ENCODE data around the gene TYMP. TPM values are rescaled to one million over a fixed set of nuclear protein-coding genes. Genes with fewer than 3 reads are reported as not detected.

The TYMP gene
- total RNA-seq, 3 donors from 2014 or later (not counting 1 experiment from before 2014, with no cell fraction given): 17.7 to 44.6 (median 32.4) TPM

- no peak for ATAC-seq
- Mint-ChIP-seq H3K36me3 (no peaks in the 10 kb centered on the region), H3K27ac (peak overlapping the region; percentile 84 to 91), H3K9me3 (no peaks in the 10 kb centered on the region), H3K4me1 (peaks cover 34 to 50% of the 10 kb centered on the region in 2 donors), H3K27me3 (ENCODE audit: low read depth in 2 of 2) (peaks cover 0 to 13% of the 10 kb centered on the region in 2 donors), H3K4me3 (peak overlapping the region; percentile 83)
- Histone ChIP-seq H3K4me1 (ENCODE audit: control insufficient read depth, insufficient read depth, low read length) (peaks cover 69% of the 10 kb centered on the region), H3K36me3 (ENCODE audit: control insufficient read depth, insufficient read depth, low read length) (no peaks in the 10 kb centered on the region), H3K4me3 (ENCODE audit: low read length) (peak overlapping the region; percentile 51), H3K9me3 (ENCODE audit: control insufficient read depth, insufficient read depth, low read length) (no peaks in the 10 kb centered on the region), H3K27me3 (ENCODE audit: control insufficient read depth, insufficient read depth, low read length) (no peaks in the 10 kb centered on the region), H3K27ac (ENCODE audit: low read length) (peak overlapping the region; percentile 82)
- intact Hi-C loops (cut with micrococcal nuclease): loop anchor here (5.0 kb wide), 1 partner anchor 33 kb away; the partner anchor contains the start of gene SYCE3
- WGBS (ENCODE audit: insufficient coverage): 75% methylated on average over 15 of the region's 15 CpGs
- no peak for TF ChIP-seq CTCF (IDR thresholded peaks at IDR 0.05)
- no peak for DNase-seq
Observed at GRCh38 chr22:50528682-50529415, 963 bp downstream of the TYMP start.

GRCh38 chr22:50527921-50528681 lies 1.7 kb downstream of the TYMP start:
- Mint-ChIP-seq H3K4me1 (peaks cover 32 to 47% of the 10 kb centered on the region in 2 donors), H3K4me3 (peak overlapping the region; percentile 83), H3K36me3 (no peaks in the 10 kb centered on the region), H3K27ac (peak overlapping the region; percentile 84 to 91), H3K9me3 (no peaks in the 10 kb centered on the region), H3K27me3 (ENCODE audit: low read depth in 2 of 2) (peaks cover 0 to 11% of the 10 kb centered on the region in 2 donors)
- Histone ChIP-seq H3K27me3 (ENCODE audit: control insufficient read depth, insufficient read depth, low read length) (no peaks in the 10 kb centered on the region), H3K4me3 (ENCODE audit: low read length) (no peak overlapping the region), H3K4me1 (ENCODE audit: control insufficient read depth, insufficient read depth, low read length) (peaks cover 69% of the 10 kb centered on the region), H3K27ac (ENCODE audit: low read length) (peak overlapping the region; percentile 82), H3K9me3 (ENCODE audit: control insufficient read depth, insufficient read depth, low read length) (no peaks in the 10 kb centered on the region), H3K36me3 (ENCODE audit: control insufficient read depth, insufficient read depth, low read length) (peaks cover 6% of the 10 kb centered on the region)
- intact Hi-C loops (cut with micrococcal nuclease): loop anchor here (5.0 kb wide), 1 partner anchor 34 kb away; the partner anchor contains the start of gene SYCE3
- no peak for ATAC-seq
- WGBS (ENCODE audit: insufficient coverage): 92% methylated on average over 18 of the region's 18 CpGs
- TF ChIP-seq CTCF (IDR thresholded peaks at IDR 0.05): no peak
- no peak for DNase-seq

GRCh38 chr22:50526834-50527801 lies 2.7 kb downstream of the TYMP start:
- Mint-ChIP-seq H3K4me3 (peak overlapping the region; percentile 83), H3K27ac (peak overlapping the region; percentile 84 to 91), H3K9me3 (no peaks in the 10 kb centered on the region), H3K27me3 (ENCODE audit: low read depth in 2 of 2) (peaks cover 0 to 6% of the 10 kb centered on the region in 2 donors), H3K4me1 (peaks cover 26 to 41% of the 10 kb centered on the region in 2 donors), H3K36me3 (no peaks in the 10 kb centered on the region)
- no peaks in the 10 kb centered on the region for H3K27me3 ChIP-seq (ENCODE audit: control insufficient read depth, insufficient read depth, low read length)
- peaks cover 15% of the 10 kb centered on the region for H3K36me3 ChIP-seq (ENCODE audit: control insufficient read depth, insufficient read depth, low read length)
- H3K27ac ChIP-seq (ENCODE audit: low read length): peak overlapping the region; percentile 93
- intact Hi-C loops (cut with micrococcal nuclease): loop anchor here (5.0 kb wide), 1 partner anchor 35 kb away; the partner anchor contains the start of gene SYCE3
- DNase-seq (peak in 1 of 2 donors; percentile 58), ATAC-seq (peak in 1 of 3 donors; percentile 3)
- TF ChIP-seq CTCF (IDR thresholded peaks at IDR 0.05): no peak
- H3K4me3 ChIP-seq (ENCODE audit: low read length): peak overlapping the region; percentile 76
- 30% methylated on average over 29 of the region's 29 CpGs for whole genome bisulfite sequencing (ENCODE audit: insufficient coverage)
- no peaks in the 10 kb centered on the region for H3K9me3 ChIP-seq (ENCODE audit: control insufficient read depth, insufficient read depth, low read length)
- H3K4me1 ChIP-seq (ENCODE audit: control insufficient read depth, insufficient read depth, low read length): peaks cover 65% of the 10 kb centered on the region

Measured in natural killer cell (primary cell).